GOT3 (cell line): ENCODE results near the gene CCDC136.

ENCODE experiments used
- DNase-seq: peaks from one replicate; lab custom pipeline; 2025; ENCODE audit warnings: mixed read lengths; lab: John Stamatoyannopoulos, UW

Gene CCDC136

DNA sequence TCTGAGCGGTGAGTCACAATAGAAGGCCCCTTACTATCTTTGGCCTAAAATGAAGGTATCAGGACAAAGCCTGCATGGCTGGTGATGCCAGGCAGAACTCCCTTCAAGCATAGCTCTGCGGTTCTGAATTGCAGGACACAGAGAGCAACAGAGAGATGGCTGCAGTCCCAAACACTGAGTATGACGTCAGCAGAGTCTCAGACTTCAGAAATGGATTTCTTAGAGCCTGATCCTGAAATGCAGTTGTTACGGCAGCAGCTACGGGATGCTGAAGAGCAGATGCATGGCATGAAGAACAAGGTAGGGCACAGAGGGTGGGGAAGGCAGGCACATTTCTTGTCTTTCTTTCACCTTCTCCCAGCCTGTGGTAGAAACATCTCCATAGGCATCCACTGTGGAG is 13.5 kb downstream of the CCDC136 start:
- no peak for DNase-seq

DNA sequence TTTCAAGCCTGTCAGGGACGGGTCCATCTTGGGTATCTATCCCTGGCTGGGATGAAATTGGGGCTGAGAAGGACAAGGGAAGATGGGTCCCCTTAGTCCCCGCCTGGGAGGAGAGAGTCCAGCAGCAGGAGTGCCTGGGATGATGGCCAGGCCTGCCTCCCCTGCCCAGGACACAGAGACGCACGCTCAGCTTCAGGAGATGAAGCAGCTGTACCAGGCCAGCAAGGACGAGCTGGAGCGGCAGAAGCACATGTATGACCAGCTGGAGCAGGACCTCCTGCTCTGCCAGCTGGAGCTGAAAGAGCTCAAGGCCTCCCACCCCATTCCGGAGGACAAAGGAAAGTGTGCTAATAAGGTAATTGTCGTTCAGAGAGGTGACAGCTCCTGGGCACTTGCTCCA is 15.4 kb downstream of the CCDC136 start:
- no peak for DNase-seq

DNA sequence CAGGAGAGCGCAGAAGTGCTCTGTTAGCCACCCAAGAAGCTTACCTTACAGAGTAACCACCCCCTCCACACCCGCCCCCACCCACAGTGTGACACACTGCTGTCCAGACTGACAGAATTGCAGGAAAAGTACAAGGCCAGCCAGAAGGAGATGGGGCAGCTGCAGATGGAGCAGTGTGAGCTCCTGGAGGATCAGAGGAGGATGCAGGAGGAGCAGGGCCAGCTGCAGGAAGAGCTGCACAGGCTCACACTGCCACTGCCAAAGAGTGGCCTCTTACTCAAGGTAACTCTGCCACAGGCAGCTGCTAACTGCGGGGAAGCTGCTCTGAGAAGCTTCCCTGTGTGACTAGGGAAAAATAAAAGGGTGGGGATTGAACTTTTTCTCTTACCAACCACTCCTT is 17.6 kb downstream of the CCDC136 start:
- DNase-seq = no peak

DNA sequence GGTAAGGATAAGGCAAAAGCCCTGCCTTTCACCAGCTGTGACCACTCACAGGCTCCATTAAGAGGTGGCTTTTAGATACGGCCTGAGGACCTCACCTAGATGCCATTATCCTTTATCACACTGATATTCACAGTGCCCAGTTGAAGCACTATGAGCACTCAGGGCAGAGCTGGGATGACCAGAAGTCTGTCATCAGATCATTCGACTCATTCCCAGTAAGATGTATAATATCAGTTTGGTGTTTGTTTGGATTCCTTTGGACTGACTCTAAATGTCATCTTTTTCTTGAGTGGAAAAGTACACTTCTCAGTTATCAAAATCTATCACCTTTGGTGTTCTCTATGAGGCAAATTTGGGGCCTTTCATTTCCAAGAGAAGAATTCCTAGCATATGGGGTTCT is 18.7 kb downstream of the CCDC136 start:
- no peak for DNase-seq

DNA sequence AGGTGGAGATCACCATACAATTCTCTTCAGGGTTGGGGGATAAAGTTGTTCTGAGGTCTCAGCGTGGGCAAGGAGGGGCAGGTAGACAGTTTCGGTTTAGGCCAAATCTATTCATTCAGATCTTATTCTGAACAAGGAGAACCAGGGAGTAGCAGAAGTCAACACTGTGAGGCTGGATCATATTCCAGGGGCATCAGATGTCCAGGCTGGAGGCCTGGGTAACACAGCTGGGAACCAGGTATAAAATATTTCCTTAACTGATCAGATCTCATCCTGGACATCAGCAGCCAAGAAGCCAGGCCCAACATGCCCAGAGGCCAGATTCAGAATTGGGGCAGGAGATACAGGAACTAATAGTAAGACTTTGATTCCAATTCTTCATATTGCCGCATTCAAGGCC is 19.2 kb downstream of the CCDC136 start:
- no peak for DNase-seq

DNA sequence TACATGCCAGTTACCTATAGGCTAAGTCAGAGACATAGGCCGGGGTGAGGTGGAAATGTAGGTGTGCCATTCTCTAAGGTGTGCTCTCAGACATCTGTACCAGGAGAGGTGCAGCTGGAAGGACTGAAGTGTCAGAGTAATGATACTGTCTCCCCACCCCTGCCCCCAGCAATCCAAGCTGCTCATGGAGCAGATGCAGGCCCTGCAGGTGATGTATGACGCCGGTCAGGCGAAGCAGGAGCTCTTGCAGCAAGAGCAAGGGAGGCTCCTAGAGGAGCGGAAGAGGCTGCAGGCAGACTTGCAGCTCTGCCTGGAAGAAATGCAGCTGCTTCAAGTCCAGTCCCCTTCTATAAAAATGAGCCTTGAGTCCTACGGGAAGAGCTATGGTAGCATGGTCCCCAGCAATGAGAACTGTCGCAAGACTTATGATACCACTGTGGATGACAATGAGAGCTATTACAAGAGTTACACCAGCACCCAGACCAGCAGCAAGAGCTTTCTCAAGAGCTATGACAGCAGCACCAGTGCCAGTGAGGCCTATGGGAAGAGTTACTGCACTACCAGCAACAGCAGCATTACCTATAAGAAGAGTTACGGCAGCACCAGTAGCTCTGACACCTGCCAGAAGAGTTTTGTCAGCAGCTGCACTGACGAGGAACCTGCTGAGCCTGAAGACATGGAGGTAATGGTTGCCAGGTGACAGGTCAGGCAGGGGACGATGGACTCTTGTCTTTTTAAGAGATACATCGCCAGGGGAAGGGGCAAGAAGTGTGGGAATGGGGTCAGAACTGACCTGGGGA is 20.1 kb downstream of the CCDC136 start:
- DNase-seq = no peak

DNA sequence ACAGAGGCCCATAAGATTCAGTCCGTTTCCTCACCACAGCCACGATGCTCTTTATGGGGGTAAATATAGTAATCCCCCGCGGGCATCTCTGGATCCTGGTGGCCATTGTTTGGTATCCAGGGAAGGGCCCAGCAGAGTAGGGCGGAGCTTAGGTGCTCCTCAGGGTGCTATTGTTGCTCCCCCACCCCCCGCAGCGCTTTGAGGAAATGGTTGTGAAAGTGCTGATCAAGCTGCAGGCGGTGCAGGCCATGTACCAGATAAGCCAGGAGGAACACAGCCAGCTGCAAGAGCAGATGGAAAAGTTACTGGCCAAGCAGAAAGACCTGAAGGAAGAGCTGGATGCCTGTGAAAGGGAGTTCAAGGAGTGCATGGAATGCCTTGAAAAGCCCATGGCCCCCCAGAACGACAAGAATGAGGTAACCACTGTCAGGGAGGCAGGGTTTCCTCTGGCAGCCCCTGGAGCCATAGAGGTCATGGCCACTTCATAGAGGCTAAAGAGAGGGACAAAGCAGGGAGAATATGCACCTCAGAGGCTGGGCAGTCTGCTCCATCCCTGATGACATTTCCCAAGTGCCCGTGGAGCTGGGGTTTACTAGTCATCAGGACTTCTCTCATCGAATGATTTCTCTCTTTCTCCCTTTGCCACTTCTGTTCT is 20.9 kb downstream of the CCDC136 start:
- no peak for DNase-seq

DNA sequence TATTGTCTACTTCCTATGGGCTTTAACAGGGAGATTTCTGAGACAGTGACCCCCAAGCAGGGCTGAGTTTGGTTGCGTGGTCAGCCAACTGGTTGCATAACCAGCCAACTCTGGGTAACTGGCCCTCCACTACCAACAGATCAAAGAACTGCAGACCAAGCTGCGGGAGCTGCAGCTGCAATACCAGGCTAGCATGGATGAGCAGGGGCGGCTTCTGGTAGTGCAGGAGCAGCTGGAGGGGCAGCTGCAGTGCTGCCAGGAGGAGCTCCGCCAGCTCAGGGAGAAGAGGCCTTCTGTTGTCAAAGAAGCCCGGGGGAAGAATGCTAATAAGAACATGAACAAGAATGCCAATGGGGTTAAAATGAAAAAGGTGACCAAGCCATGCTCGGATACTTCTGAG is 22.7 kb downstream of the CCDC136 start:
- no peak for DNase-seq

DNA sequence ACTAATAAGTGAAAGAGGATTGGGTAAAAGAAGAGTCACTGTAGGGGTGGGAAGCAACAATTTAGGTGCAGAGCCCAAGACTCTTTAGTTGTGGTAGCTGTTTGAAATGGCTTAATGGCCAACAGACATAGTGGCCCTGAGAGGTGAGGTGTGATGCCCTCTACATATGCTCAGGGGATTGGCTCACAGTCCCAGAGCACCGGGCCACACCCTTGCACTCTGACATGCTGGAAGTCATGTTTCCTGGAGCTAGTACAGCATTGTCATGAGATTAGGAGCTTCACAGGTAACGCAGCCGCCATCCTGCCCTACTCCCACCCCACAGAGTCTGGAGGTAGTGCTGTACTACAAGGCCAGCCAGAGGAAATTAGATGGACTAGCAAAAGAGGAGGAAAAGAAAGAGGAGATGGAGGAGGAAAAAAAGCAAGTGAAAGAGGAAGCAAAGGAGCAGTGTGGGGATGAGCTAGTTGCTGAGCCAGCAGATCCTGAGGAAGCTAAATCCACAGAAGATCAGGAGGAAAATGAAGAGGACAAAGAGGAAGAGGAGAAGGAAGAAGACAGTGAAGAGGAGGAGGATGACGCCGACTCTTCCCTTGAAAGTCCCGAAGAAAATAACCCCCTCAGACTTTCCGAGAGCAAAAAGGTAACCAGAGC is 23.6 kb downstream of the CCDC136 start:
- DNase-seq = no peak

DNA sequence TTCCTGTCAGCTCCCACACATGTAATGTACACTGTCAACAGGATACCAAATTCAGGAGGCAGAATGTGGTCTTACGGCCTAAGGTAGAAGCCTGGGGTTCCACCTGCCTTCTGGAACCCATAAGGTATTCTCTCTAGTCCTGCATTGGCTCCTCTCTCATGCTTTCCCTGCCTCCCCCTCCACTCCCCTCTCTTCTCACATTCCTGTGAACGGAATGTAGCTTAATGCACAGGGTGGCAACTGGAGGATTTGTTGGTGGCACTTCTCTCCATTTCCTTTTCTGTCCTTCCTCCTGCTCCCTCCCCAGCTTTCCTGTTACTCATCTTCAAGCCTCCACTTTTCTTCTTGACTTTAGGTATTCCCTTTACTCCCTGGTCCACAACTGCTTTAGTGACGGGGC is 26.9 kb downstream of the CCDC136 start:
- no peak for DNase-seq

DNA sequence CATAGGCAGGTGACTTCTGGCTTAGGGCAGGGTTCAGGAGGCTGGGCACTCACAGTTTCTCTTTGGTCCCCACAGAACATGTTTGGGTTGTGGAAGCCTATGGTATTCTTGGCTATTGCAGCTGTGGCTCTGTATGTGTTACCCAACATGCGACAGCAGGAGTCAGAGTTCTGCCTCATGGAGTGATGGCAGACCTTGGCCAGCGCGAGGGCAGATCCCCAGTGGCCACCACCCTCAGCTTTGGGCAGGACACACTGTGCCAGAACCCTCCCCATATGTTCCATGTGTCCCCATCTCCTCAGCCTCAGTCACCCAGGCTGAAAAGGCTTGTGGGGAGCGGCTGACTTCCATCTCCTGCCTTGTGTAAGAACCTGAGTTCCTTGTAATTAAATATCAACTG is 30.0 kb downstream of the CCDC136 start:
- no peak for DNase-seq

DNA sequence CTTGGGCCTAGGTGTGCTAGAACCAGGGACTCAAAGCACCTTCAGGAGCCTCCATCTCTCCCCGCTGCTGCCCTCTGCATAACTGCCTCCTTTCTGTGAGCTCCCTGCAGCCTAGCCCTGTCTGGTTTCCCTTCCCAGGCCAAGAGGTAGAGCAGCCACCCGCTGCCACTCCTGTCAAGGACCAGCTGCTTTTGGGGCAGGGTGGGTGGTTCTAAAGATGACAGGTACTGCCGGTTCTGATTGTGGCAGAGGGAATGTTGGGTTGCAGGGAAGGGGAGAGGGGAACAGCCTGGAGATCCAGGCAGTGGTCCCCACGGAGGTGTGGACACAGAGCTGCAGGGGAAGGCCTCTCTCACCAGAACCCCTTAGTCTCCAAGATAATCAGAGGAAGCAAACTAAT is 34.7 kb downstream of the CCDC136 start:
- no peak for DNase-seq

DNA sequence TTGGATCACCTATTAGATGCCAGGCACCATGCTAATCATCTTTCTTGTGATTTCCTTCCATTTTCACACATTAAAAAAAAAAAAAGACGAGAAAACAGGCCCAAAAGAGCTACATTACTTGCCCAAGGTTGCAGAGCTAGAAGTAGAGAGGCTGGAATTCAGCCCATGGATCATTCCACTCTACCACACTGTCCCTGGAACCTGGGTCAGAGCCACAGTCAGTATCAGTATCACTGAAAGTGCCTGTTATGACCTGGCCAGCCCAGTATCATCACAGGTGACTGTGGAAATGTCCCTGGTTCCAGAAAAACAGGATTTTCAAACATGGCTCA is 35.1 kb downstream of the CCDC136 start:
- DNase-seq = no peak

DNA sequence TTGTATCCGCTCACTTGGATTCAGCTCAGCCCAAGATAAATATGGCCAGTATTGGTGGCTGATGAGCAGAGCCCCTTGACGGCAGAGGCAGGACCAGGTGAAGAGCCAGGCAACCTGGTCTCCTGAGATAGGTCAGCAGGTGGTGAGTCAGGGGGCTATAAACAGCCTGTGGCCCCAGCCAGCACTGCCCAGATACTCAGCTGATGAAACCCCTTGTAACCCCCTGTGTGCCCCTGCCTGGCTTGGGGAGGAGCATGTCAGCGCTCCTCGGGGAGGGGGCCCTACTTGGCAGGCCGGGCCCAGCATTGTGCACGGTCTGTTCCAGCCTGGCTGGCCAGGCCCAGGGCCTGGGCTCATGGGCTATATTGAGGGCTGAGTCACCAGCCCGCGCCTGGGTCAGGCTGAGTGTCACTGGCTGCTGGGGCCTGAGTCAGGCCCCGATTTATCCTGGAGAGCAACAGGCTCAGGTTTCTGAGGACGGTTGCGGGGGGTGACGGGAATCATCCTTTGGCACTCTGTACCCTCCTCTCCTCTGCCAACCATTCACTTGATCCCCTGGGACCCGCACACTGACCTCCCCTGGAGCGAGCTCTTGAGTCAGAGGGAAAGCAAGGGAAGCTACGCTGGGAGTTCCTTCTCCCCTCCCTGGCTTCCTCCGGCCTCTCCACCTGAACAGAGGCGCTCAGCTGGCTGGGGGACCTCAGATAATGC is 35.6 kb downstream of the CCDC136 start:
- peak; percentile 68 for DNase-seq

DNA sequence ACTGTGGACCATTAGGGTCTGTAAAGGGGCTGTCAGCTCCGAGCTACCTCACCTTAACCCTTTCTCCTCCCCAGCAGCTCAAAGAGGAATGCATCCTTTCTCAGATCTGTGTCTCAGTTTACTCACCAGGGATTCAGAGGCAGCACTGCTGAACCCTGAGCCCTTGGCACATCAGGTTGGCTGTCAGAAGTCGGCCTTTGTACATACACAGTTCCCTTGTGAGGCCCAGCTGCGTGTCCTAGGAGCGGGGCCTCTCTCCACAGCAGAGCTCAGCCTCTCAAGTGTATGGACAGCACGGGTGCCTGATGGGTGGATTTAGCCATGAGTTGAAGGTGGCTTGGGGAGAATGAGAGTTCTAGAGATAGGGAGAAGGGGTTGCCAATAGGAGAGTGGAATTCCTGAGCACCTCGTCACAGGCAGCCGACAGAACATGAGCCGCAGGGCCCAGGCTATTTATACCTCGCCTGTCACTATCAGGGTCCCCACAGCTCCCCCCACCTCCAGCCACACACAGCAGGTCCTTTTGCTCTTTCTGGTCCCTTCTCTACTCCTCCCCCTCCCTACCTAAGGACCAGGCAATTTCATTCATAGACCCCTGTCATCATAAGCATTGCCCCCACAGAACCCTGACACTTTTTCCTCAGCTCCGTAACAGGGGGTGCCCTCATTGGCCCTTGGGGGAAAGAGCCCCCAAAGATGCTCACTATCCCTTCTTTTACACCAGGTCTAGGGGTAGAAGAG is 36.4 kb downstream of the CCDC136 start:
- DNase-seq = no peak

DNA sequence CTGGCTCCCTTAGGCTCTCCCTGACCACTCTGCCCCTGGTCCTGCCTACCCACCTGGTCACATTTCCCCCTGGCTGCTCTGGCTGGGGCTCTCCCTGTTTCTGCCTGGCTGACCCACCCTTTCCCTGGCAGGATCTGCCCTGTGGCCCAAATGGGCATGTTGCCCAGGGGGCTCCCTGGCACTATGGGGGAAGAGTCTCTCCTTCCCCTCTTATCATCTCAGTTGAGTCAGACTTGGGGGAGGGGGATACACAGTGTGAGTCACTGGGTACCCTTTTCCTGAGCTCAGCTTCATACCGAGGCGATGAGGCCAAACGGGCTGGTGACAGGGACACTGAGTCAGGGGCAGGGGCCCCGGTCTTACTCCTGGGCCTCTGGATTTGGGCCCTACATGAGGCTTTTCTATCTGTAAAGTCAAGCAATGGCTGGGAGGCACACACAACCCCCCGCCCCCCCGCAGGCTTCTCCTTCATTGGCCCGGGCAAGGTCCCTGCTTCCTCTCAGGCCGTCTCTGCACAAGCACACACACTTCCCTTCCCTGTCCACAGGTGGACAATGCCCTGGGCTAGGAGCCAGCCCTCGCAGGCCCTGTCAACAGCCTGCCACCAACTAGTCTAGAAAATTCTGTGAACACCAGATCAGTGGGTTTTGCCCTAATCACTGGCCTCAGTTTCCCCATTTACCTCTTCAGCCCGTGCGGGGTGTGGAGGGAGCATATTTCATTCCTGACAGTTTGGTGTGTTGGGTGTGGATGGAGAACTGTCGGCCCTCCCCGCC is 37.8 kb downstream of the CCDC136 start:
- DNase-seq = no peak

DNA sequence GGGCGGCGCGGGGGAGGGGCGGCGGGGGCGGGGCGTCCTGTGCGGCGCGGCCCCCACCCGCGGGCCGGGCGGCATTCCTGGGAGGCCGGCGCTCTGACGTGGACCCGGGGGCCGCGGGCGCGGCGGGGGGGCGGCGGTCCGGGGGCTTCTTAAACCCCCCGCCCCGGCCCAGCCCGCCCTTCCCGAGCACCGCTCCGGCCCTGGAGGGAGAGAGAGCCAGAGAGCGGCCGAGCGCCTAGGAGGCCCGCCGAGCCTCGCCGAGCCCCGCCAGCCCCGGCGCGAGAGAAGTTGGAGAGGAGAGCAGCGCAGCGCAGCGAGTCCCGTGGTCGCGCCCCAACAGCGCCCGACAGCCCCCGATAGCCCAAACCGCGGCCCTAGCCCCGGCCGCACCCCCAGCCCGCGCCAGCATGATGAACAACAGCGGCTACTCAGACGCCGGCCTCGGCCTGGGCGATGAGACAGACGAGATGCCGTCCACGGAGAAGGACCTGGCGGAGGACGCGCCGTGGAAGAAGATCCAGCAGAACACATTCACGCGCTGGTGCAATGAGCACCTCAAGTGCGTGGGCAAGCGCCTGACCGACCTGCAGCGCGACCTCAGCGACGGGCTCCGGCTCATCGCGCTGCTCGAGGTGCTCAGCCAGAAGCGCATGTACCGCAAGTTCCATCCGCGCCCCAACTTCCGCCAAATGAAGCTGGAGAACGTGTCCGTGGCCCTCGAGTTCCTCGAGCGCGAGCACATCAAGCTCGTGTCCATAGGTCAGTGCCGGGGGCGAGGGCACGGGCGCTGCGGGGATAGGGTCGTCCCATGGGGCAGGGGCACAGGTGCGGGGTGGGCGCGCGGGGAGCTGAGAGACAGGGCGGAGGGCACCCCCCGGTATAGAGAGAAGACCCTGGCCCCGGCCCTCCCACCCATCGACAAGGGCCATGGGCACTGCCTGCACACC is 38.7 kb downstream of the CCDC136 start, which contains the start of gene FLNC:
Gene FLNC (plus strand): TSS at position 176 of the 947 bp plus-strand sequence. CDS start 232 bp downstream, at position 408.
- DNase-seq = no peak

DNA sequence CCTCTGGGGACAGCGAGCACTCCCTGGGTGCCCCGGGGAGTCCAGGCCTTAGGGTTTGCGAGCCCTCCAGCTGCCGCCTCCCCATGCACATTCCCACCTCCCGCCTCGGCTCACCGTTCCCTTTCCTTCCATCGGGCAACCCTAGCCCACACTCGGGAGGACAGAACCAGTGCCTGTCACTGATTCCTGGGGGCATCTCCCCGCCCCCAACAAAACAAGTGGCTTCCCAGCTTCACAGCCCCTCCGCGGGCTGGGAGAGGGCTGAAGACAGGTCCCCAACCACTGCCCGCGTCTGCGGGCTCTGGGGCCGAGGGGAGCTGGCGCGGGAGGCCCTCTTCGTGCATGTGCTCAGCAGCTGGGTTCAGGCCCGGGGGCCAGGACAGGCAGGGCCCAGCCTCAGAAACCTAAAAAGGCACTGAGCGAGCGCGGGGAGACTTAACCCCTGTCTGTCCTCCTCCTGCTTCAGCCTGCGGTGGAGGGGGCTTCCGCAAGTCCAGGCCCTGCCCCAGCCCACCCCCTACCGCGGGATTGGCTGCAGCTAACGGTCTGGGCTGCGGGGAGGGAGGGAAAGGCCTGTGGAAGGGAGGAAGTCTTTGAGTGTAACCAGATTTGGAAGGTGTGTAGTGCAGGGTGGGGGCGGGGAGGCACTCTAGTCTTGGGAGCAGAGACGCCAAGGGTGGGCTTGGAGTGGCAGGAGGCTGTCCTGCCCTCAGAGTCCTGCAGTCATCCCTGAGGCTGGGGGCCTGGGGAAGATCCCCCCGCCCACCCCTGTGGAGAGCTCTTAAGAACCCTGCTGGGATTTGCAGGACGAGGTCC is 39.6 kb downstream of the CCDC136 start:
- DNase-seq = no peak
